Limb (tissue), 2 donors: ENCODE results near the gene SETD6.
"Not testable (repeated sequence)": the region's sequence is repeated elsewhere in the genome, so short reads cannot be mapped to it uniquely, and the experiment has no call there.

Experiments used
- DNase-seq, 2 donors: peaks; one replicate each; pipeline ENCODE4 v3.0.0-alpha.2; 2016; ENCODE audit errors: extremely low spot score in 2 of 2

The SETD6 gene

DNA sequence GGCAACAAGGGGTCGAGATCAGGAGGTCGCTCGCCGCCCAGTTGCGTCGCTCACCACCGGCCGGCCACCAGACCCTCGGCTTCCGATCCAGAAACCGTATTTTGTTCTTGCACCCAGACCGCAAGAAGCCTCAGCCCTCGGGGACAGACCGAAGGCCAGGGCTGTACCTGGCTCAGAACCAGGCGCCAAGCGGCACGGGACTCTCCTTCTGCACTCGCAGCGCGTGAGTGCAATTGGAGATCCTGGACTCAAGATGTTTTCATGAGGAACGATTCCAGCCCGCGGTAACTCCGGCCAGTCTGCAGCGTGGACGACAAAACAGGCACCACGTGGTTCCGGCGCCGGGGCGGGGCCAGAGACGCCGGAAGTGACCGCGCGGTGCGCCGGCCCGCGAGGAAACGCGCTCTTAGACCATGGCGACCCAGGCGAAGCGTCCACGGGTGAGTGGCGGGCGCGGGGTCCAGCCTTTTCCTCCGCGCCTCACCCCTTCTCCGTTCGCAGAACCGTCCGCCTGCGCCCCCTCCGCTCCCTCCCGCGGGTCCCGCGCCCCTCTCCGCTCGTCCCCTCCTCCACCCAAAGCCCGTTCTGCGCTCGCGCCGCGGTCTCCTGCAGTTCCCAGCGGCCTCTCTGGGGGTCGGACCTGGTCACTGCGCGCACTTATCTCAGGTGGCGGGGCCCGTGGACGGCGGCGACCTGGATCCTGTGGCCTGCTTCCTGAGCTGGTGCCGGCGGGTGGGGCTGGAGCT, at the start of gene SETD6:
SETD6 (plus strand) TSS at position 393 of the 746 bp plus-strand sequence; CDS start at position 414, 21 bp downstream.
- DNase-seq: peak; percentile 82 to 92

GRCh38 chr16:58465817-58466216, 49.5 kb upstream of the SETD6 start:
- DNase-seq: no peak

GRCh38 chr16:58466396-58466795, 48.9 kb upstream of the SETD6 start:
- no peak for DNase-seq

GRCh38 chr16:58467905-58468304, 47.4 kb upstream of the SETD6 start:
- DNase-seq: no peak

DNA sequence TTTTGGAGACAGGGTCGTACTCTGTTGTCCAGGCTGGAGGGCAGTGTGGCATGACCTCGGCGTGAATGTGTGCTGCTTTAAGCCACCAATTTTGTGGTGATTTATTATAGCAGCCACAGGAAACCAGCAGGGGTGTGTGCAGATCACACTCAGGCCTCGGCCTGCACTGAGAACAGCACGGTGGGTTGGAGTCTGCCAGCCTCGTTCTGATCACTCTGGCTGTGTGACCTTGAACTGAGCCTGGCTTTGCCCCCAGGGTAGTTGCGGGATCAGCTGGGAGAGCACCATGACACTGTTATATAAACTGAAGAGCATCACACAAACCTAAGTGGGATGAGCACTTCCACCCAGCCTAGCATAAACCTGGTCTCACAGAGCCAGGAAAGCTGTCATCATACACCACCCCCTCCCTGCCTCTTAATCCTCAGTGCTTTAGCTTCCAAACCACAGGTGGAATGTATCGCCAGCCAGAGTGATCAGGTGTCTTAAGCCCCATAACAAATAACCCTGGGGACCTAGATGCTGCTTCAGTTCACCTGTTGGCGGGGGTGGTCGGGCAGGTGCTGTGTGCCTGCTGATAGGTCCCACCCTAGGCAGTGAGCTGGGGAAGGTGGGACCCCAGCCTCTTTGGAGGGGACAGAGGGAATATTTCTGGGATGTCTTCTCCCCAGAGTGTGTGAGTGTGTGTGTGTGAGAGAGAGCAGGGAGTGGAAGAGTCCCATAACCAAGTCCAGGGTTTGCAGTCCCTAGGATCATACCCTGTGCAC, 43.9 kb upstream of the SETD6 start:
- DNase-seq: no peak

GRCh38 chr16:58472266-58472665, 43.1 kb upstream of the SETD6 start:
- no peak for DNase-seq

DNA sequence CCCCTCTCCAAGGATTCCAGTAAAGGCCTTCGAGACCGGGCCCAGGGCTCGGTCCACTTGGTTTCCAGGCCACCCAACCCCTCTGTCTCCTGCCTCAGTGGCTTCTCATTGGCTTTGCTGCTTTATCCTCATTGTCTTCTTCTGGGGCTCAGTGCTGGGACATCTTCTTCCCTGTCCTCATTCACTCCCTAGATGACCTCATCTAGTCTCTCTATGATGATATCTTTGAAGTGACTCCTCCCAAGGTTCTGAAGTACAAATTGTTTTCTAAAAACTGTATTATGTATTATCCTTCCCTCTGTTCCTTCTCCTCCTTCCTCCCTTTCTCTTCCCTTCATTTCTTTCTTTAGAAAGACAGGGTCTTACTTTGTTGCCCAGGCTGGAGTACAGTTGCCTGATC, 42.5 kb upstream of the SETD6 start:
- DNase-seq: no peak

DNA sequence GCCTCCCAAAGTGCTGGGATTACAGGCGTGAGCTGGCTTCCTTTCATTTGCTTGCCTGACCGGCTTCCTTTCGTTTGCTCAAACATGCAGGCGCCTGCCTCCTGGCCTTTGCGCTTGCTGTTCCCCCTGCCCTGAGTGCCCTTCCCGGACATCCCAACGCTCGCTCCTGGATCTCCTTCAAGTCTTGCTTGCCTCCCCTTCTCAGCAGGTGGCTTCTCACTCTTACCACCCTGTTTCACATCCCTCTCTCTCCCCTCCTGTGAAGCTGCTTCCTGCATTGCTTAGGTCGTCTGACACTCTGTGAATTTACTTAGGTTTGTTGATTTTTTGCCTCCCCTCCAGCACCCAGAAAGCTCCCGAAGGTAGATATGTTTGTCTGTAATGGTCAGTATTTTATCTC, 41.0 kb upstream of the SETD6 start:
- DNase-seq: no peak

- no peak for DNase-seq
These were observed 40.2 kb upstream of the SETD6 start for GRCh38 chr16:58475091-58475619.

DNA sequence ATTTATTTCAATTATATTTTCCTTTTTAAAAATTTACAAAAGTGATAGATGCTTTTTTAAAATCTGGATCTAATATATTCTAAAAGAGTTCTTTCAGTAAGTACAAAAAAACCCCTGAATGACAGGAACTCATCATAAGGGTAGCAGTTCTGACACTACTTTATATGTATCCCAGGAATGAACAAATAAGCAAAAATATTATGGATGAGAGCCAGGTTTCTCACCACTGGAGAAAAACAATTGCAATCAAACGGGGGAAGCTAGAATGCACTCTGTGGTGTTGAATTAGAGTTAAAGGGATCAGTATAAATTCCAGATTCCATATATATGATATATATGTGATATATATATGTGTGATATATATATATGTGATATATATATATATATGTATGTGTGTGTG, 38.5 kb upstream of the SETD6 start:
- no peak for DNase-seq

DNA sequence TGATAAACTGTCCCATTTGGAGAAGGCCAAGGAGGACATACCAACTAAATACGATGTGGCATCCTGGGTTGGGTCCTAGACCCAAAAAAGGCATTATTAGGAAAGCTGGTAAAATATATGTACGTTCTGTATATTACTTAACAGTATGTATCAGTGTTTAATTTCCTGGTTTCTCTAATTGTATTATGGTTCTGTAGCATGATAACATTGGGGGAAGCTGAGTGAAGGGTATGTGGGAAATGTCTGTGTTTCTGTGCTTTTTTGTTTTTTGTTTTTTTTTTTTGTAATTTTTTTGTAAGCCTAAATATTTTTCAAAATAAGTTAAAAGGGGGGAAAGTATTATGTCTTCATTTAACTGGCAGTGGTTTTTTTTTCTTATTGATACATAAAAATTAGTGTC, 36.9 kb upstream of the SETD6 start:
- no peak for DNase-seq

GRCh38 chr16:58481226-58481869, 34.0 kb upstream of the SETD6 start:
- no peak for DNase-seq

DNA sequence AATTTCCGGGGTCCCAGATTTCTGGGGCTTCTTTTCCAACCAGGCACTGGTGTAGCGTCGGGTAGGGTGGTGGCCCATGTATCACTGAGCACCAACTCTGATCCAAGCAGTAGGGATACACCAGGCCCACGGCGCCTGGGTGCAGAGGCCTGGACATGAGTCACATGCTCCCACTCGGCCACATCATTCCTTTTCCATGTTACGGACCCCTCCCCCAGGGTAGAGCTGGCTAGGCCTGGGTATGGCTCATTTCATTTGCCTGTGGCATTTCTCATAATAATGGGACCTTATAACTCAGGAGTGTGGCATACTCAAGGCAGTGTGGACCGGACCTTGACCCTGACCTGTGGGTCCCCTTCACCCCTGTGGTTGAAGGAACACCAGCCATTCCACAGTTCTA, 33.4 kb upstream of the SETD6 start:
- no peak for DNase-seq

- peak in 1 of 2 donors; percentile 43 for DNase-seq
These were observed 30.0 kb upstream of the SETD6 start for GRCh38 chr16:58485184-58485887.

- DNase-seq: peak; percentile 87 to 89
These were observed 27.6 kb upstream of the SETD6 start for GRCh38 chr16:58487566-58488351.

GRCh38 chr16:58488531-58488930, 26.8 kb upstream of the SETD6 start:
- no peak for DNase-seq

GRCh38 chr16:58490065-58490464, 25.3 kb upstream of the SETD6 start:
- no peak for DNase-seq

DNA sequence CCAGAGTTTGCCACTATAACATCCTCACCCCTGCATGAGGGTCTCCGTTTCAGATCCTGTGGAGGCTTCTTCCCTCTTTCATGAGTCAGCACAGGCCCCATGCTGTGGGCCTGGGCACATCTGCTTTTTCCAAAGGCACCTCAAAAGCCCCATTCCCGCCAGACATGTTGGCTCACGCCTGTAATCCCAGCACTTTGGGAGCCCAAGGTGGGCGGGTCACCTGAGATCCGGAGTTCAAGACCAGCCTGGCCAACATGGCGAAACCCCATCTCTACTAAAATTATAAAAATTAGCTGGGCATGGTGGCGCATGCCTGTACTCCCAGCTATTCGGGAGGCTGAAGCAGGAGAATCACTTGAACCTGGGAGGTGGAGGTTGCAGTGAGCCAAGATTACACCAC, 24.8 kb upstream of the SETD6 start:
- not testable (repeated sequence) for DNase-seq

- DNase-seq: peak in 1 of 2 donors; percentile 33
These were observed 23.3 kb upstream of the SETD6 start for GRCh38 chr16:58492066-58492465.

DNA sequence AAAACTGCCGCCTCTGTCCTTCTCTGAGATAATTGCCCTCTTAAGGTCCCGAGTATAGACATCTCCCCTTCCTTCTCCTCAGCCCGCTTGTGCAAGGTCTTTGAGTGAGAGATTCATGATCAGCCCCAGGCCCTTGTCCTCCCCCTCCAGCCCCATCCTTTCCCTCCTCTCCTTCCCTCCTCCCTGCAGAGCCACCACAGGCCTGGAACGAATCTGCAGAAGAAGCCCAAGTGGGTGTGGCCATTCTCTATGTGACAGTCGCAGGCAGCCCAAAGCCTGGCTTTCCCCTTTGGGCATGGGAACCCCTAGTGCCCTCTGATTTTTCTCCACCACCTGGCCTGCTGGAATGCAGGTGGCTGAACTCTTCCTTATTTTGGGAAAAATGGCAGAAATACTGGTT, 22.6 kb upstream of the SETD6 start:
- DNase-seq: peak in 1 of 2 donors; percentile 42
